Stimulated activated CD4-positive, alpha-beta T cell treated with anti-CD3 and anti-CD28 coated beads, Interleukin-1b, Interleukin-23, amount 100 ng/mL, for 4 hours (primary cell): ENCODE data around the gene S1PR1.

Experiments used
- DNase-seq, 2 donors: peaks; one replicate each; pipeline ENCODE4 v3.0.0-alpha.2; 2020; ENCODE audit warnings: low read depth in 2 of 2

S1PR1 gene

GRCh38 chr1:101280049-101280592 is 43.3 kb downstream of the S1PR1 start:
- no peak for DNase-seq

GRCh38 chr1:101280942-101281654 is 44.3 kb downstream of the S1PR1 start:
- no peak for DNase-seq

- no peak for DNase-seq
Measured at GRCh38 chr1:101281751-101282150, 44.9 kb downstream of the S1PR1 start.

- DNase-seq, result no peak
Measured at GRCh38 chr1:101282314-101283038, 45.7 kb downstream of the S1PR1 start.

GRCh38 chr1:101283443-101283842 is 46.6 kb downstream of the S1PR1 start:
- no peak for DNase-seq

GRCh38 chr1:101284021-101284420 is 47.2 kb downstream of the S1PR1 start:
- peak; percentile 25 to 30 for DNase-seq

- no peak for DNase-seq
Measured at GRCh38 chr1:101284622-101285218, 47.9 kb downstream of the S1PR1 start.

- no peak for DNase-seq
Measured at GRCh38 chr1:101285922-101286570, 49.2 kb downstream of the S1PR1 start.

GRCh38 chr1:101288491-101288944 is 51.7 kb downstream of the S1PR1 start:
- peak; percentile 24 to 65 for DNase-seq

GRCh38 chr1:101290119-101290921 is 53.5 kb downstream of the S1PR1 start:
- DNase-seq, result no peak
